Amniotic epithelial cell (primary cell): ENCODE data around the gene BLVRA.
A peak's percentile ranks its signal among the peaks of the same experiment; 100 is the strongest.
"Not testable (repeated sequence)": the region's sequence is repeated elsewhere in the genome, so short reads cannot be mapped to it uniquely, and the experiment has no call there.

Source experiments
- DNase-seq: peaks from one replicate; pipeline ENCODE4 v3.0.0-alpha.2; 2010; ENCODE audit warnings: low read depth

Gene BLVRA

GRCh38 chr7:43758029-43758821 is at the start of gene BLVRA:
Gene BLVRA (plus strand): TSS chr7:43758680. CDS start chr7:43771159, 12,479 bp downstream.
- peak; percentile 35 for DNase-seq

- DNase-seq = no peak
These were observed 47.0 kb upstream of the BLVRA start for GRCh38 chr7:43711503-43711902.

DNA sequence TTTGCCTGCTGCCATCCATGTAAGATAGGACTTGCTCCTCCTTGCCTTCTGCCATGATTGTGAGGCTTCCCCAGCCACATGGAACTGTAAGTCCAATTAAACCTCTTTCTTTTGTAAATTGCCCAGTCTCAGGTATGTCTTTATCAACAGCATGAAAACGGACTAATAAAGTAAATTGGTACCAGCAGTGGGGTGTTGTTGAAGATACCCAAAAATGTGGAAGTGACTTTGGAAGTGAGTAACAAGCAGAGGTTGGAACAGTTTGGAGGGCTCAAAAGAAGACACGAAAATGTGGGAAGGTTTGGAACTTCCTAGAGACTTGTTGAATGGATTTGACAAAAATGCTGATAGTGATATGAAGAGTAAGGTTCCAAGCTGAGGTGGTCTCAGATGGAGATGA is 42.5 kb upstream of the BLVRA start:
- not testable (repeated sequence) for DNase-seq

DNA sequence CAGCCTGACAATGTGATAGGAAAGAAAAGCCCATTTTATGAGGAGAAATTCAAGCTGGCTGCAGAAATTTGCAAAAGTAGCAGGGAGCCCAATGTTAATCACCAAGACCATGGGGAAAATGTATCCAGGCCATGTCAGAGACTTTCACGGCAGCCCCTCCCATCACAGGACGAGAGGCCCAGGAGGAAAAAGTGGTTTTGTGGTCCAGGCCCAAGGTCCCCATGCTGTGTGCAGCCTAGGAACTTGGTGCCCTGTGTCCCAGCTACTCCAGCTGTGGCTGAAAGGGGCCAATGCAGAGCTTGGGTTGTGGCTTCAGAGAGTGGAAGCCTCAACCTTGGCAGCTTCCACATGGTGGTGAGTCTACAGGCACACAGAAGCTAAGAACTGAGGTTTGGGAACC is 41.9 kb upstream of the BLVRA start:
- no peak for DNase-seq

DNA sequence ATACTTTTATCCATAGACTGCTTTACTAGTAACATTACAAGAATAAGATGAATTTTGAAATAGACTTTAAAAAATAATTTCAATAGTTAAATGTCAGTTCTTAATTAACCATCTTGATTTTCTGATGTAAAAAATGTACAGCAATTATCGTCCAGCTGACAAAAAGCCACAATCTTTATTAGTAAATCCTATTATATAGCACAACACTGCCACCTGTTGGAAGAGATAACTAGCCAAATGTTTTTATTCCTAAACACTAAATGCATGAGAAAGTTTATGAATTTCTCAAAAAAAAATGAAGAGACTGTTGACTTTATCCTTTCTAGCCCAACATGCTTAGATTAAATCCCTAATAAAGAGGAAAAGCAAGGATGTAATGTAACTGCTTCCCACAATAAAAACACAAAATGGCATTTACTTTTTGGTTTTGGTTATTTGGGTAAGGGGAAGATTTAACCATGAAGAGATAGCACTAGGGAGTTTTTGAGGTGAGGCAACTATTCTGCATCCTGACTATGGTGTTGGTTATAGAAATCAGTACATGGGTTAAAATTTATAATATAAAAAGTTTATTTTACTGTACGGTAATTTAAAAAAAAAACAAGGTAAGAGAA is 37.2 kb upstream of the BLVRA start:
- DNase-seq = peak; percentile 53

DNA sequence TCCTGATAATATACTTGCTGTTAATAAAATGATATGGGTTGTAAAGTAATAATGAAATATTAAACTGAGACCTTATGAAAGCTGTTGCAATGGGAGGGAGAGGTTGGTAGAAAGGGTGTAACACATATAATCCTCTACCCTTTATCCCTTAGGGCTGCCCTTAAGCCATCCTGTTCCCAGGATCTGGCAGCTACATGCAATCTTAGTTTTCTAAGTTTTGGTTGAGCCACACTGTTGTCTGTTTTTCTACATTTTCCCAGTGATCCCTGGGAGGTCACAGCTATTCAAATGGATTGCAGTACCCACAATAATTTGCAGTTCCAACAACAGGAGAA is 35.5 kb upstream of the BLVRA start:
- DNase-seq = no peak

DNA sequence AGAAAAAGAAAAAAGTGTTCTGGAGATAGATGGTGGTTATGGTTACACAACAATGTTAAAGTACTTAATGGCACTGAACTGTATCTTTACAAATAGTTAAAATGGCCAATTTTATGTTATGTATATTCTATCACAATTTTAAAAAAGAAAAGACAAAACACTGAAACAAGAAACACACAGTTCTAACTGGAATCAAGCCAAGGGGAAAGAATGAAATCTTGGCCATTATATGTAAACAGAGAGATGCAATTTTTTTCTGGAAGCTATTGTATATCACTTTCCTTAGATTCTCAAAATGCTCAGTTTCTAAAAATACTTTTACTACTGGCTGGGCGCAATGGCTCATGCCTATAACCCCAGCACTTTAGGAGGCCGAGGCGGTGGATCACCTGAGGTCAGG is 33.2 kb upstream of the BLVRA start:
- no peak for DNase-seq

GRCh38 chr7:43726466-43726865 is 32.0 kb upstream of the BLVRA start:
- no peak for DNase-seq

- DNase-seq = no peak
These were observed 31.5 kb upstream of the BLVRA start for GRCh38 chr7:43727003-43727402.

- no peak for DNase-seq
These were observed 31.0 kb upstream of the BLVRA start for GRCh38 chr7:43727494-43727893.

DNA sequence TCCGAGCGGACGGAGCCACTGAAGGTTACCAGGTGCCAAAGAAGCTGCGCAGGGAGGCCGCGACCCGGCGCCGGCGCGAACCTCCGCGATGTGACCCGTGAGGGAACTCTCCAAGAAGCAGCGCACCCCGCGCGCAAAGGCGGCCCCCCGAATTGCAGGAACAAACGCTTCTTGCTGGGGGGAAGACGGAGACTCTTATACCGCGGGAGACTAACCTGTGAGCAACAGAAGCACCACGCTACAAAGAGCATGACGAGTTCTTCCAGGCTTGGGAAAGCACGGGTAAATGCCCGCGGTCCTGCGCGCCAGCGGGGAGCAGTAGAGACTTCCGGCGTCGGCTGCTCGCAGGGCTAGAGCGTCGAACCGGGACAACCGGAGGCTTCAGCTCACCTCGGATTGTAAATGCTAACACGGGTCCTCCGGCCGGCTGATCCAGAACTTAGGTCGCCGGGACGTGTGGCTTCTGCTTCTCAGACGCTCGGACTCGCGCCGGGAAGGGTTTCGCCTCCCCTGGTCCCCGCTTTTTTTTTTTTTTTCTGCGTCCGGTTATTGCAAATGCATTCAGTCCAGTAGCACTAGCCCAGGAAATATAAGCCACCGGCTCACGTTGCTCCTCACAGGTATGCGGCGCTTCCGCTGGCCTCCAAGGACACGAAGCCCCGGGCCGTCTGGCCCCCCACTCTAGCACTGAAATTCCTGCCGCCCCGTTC is 29.1 kb upstream of the BLVRA start, which contains the start of gene COA1:
Gene COA1 (minus strand): TSS at position 310 of the 710 bp plus-strand sequence. CDS start 80,909 bp downstream, outside the sequence.
- peak; percentile 92 for DNase-seq

DNA sequence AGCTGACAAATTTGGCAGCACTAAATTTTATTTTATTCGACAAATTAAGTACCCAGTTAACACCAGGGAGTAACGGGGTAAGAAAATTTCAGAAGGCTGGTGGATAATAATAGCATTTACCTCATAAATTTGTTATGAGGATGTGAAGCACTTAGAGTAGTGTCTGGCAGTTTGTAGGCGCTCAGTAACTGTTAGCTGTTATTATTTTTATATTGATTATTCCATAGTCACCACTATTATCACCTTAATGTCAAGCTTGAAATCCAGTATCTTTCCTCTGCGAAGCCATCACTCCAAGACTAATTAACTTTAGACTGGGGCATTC is 28.6 kb upstream of the BLVRA start:
- no peak for DNase-seq

- not testable (repeated sequence) for DNase-seq
These were observed 27.0 kb upstream of the BLVRA start for GRCh38 chr7:43731494-43731893.

- peak; percentile 70 for DNase-seq
These were observed 23.7 kb upstream of the BLVRA start for GRCh38 chr7:43734575-43735332.

DNA sequence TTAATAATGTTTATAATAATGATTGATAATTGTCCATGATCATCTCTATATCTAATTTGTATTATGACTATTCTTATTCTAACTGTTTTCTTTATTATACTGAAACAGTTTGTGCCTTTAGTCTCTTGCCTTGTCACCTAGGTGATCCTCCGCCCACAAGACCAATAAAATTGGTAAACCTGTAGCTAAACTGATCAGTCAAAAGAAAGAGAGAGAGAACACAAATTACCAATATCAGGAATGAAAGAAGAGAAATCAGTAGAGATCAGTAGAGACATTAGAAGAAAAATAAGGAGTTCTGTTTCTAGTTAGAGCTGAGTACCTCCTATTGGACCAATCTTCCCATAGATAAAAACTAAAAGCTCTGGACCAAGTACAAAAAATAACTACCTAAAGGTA is 23.1 kb upstream of the BLVRA start:
- DNase-seq = no peak

DNA sequence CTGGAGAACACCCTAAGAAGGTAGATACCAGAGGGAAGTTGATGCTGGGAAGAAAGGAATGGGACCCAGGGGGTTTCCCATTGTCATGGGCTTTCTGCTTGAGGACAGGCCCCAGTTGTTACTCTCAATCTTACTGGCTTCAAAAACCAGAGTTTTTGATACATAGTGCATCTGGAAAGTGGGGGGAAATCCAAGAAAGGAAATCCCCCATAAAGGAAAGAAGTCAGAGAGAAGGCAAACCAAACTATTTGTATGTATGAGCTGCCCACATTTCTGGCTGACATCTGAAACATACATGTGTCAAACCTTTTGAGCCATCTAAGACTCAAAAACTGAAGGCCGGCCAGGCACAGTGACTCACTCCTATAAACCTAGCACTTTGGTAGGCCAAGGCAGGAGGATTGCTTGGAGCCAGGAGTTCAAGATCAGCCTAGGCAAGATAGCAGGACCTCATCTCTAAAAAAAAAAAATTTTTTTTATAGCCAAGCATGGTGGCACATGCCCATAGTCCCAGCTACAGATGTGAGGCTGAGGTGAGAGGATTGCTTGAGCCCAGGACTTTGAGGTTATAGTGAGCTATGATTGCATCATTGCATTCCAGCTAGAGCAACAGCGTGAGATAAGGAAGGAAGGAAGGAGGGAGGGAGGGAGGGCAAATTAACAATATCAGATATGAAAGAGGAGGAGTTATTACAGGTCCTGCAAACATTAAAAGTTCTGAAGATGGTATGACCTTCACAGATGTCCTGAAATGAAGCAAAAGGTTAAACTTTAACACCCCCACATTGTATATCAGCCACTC is 22.5 kb upstream of the BLVRA start:
- peak; percentile 90 for DNase-seq

DNA sequence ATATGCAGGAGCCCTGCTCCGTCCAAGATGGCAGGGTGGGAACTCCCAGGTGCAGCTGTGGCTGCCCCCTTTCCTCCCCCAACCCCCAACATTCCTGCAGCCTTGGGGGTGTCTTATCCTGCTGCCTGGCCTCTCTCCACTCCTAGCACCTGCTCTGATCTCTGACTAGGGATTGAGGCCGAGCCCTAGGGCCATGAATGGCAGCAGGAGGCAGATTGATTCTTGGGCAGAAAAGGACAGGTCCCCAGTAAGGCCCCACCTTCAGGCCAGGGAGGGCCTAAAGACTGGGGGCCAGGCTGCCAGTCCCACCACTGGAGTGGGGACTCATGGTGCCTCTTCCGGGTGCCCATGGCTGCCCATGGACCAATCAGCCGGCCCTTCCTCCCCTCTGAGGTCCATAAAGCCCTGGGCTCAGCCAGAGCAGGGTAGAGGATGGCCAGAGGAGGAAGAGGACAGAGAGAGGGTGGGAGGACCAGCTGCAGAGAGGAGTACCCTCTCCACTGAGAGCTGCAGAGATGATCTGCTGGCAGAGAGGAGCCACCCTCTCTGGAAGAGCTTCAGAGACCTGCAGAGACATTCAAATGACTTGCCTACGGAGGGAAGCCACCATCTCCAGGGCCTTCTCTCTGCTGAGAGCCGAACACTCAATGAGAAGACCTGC is 20.9 kb upstream of the BLVRA start:
- DNase-seq = no peak

GRCh38 chr7:43742692-43743091 is 15.8 kb upstream of the BLVRA start:
- no peak for DNase-seq

- DNase-seq = no peak
These were observed 11.0 kb upstream of the BLVRA start for GRCh38 chr7:43747328-43748105.

DNA sequence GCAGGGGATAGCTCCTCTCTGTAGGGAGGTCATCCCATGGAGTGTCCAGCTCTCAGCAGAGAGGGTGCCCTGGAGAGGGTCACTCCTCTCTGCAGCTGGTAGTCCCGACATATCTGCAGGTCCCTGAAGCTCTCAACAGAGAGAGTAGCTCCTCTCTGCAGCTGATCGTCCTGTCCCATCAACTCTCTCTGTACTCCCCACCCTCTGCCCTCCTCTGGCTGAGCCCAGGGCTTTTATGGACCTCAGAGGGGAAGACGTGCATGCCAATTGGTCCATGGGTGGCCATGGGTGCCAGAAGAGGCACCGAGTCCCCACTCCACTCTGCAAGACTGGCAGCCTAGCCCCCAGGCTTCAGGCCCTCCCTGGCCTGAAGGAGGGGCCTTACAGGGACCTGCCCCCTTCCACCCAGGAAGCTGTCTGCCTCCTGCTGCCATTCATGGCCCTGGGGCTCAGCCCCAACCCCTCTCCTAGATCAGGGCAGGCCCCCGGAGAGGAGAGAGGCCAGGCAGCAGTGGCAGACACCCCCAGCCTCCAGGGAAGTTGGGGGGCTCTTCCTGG is 9.0 kb upstream of the BLVRA start:
- DNase-seq = no peak
